GM23338 (cell line): ENCODE data around the gene HCFC1.

Source experiments
- CREB1 ChIP-seq: fragments of 250-450 bp; sonication (Bioruptor Pico); IDR thresholded peaks from 2 replicates; pipeline ENCODE4 v1.5.0; 2020; ENCODE audit warnings: low read depth, mild to moderate bottlenecking, moderate library complexity
- CTCF ChIP-seq, 2 experiments: fragments of 200-600 bp in 1 of 2; sonication (generic) in 1 of 2; conservative IDR thresholded peaks; 2 replicates each; pipeline versions ENCODE4 v1.5.1 to v1.6.1; 2016 to 2017; ENCODE audit warnings: antibody characterized with exemption in 2 of 2, low read depth in 2 of 2, mild to moderate bottlenecking in 2 of 2, moderate library complexity in 1 of 2
- EZH2 ChIP-seq: fragments of 200-600 bp; sonication (generic); IDR thresholded peaks from one replicate; pipeline ENCODE4 v1.8.0; 2017; ENCODE audit warnings: antibody characterized with exemption, mild to moderate bottlenecking, low read depth; ENCODE audit not compliant: unreplicated experiment
- EZH2phosphoT487 ChIP-seq: fragments of 200-600 bp; sonication (generic); IDR thresholded peaks from one replicate; pipeline ENCODE4 v1.8.1; 2018; ENCODE audit warnings: antibody characterized with exemption; ENCODE audit not compliant: unreplicated experiment
- JUNB ChIP-seq: IDR thresholded peaks from one replicate; pipeline ENCODE4 v1.6.1; 2016; ENCODE audit warnings: antibody characterized with exemption; ENCODE audit not compliant: unreplicated experiment
- POLR2AphosphoS5 ChIP-seq: IDR thresholded peaks from 2 replicates; pipeline ENCODE4 v1.6.1; 2016; ENCODE audit warnings: antibody characterized with exemption, low read depth

- no peak for TF ChIP-seq CTCF (conservative IDR thresholded peaks at IDR 0.05; ENCODE audit: low read depth in 2 of 2)
- TF ChIP-seq EZH2phosphoT487 = no peak
- no peak for TF ChIP-seq POLR2AphosphoS5
- no peak for TF ChIP-seq JUNB
- no peak for TF ChIP-seq CREB1 (CRISPR knock-in tag)
- no peak for TF ChIP-seq EZH2
Observed at GRCh38 chrX:153954558-153955227, 16.9 kb downstream of the HCFC1 start.
